HEK293 (cell line): ENCODE results near the gene METTL23.

Experiments used
- CTCF ChIA-PET: fragments of 350-600 bp; formaldehyde crosslinking; extraction: SDS; loops from one replicate; lab custom pipeline; 2021; ENCODE audit warnings: antibody characterized with exemption; lab: Yijun Ruan, JAX
- POLR2A ChIA-PET: fragments of 300-600 bp; formaldehyde crosslinking; extraction: SDS; loops from one replicate; lab custom pipeline; 2020; ENCODE audit warnings: antibody characterized with exemption, inconsistent platforms; lab: Yijun Ruan, JAX
- H3K27ac ChIP-seq: fragments of 200-500 bp; sonication (Bioruptor generic); 2 replicates; pipeline ENCODE4 v1.5.1; 2014; ENCODE audit warnings: low read depth, low read length, control low read depth, inconsistent platforms; ENCODE audit errors: extremely low read depth
- H3K36me3 ChIP-seq, 2 experiments: fragments of 200-500 bp in 1 of 2; sonication (Bioruptor generic) in 1 of 2; 1 replicate in 1 of 2; 2 replicates in 1 of 2; pipeline ENCODE4 v1.5.1; 2014 to 2017; ENCODE audit warnings: inconsistent platforms in 2 of 2, low read length in 2 of 2; ENCODE audit not compliant: control insufficient read depth in 2 of 2, insufficient read depth in 1 of 2
- H3K4me1 ChIP-seq: fragments of 200-500 bp; sonication (Bioruptor generic); 2 replicates; pipeline ENCODE4 v1.5.1; 2014; ENCODE audit warnings: mild to moderate bottlenecking, low read length, inconsistent platforms; ENCODE audit not compliant: control insufficient read depth, insufficient read depth
- H3K4me3 ChIP-seq: 2 replicates; pipeline ENCODE4 v1.5.1; 2011; ENCODE audit warnings: low read depth, mild to moderate bottlenecking, control low read depth, low read length, moderate library complexity
- H3K9me3 ChIP-seq: fragments of 200-500 bp; sonication (Bioruptor generic); 2 replicates; pipeline ENCODE4 v1.5.1; 2014; ENCODE audit warnings: low read depth, low read length, inconsistent platforms; ENCODE audit not compliant: control insufficient read depth, insufficient read depth
- CTCF ChIP-seq: fragments of 450-650 bp; formaldehyde crosslinking; IDR thresholded peaks from 2 replicates; pipeline ENCODE4 v1.5.1; 2016; ENCODE audit warnings: missing biosample characterization, missing genetic modification characterization
- EGR2 ChIP-seq: fragments of 450-650 bp; formaldehyde crosslinking; IDR thresholded peaks from 2 replicates; pipeline ENCODE4 v1.5.1; 2016; ENCODE audit warnings: low read depth, missing biosample characterization, missing genetic modification characterization
- GLIS1 ChIP-seq: fragments of 450-650 bp; formaldehyde crosslinking; IDR thresholded peaks from 2 replicates; pipeline ENCODE4 v1.5.1; 2016; ENCODE audit warnings: missing biosample characterization, missing genetic modification characterization
- PRDM10 ChIP-seq: fragments of 450-650 bp; formaldehyde crosslinking; IDR thresholded peaks from 2 replicates; pipeline ENCODE4 v1.5.1; 2016; ENCODE audit warnings: missing biosample characterization, missing genetic modification characterization
- SCRT1 ChIP-seq: fragments of 450-650 bp; formaldehyde crosslinking; IDR thresholded peaks from 2 replicates; pipeline ENCODE4 v1.5.1; 2016; ENCODE audit warnings: missing biosample characterization, missing genetic modification characterization, borderline replicate concordance
- SP7 ChIP-seq: fragments of 450-650 bp; formaldehyde crosslinking; IDR thresholded peaks from 2 replicates; pipeline ENCODE4 v1.5.1; 2016; ENCODE audit warnings: missing biosample characterization, missing genetic modification characterization
- YY1 ChIP-seq: fragments of 450-650 bp; formaldehyde crosslinking; IDR thresholded peaks from 2 replicates; pipeline ENCODE4 v1.5.1; 2018; ENCODE audit warnings: missing biosample characterization, missing genetic modification characterization
- ZBTB17 ChIP-seq: fragments of 450-650 bp; formaldehyde crosslinking; IDR thresholded peaks from 2 replicates; pipeline ENCODE4 v1.5.1; 2016; ENCODE audit warnings: missing biosample characterization, missing genetic modification characterization
- ZFHX2 ChIP-seq: fragments of 450-650 bp; formaldehyde crosslinking; conservative IDR thresholded peaks from 2 replicates; pipeline ENCODE4 v1.5.1; 2016; ENCODE audit warnings: missing biosample characterization, missing genetic modification characterization
- ZIC2 ChIP-seq: fragments of 450-650 bp; formaldehyde crosslinking; IDR thresholded peaks from 2 replicates; pipeline ENCODE4 v1.5.1; 2016; ENCODE audit warnings: missing biosample characterization, missing genetic modification characterization
- ZNF18 ChIP-seq: fragments of 450-650 bp; formaldehyde crosslinking; IDR thresholded peaks from 2 replicates; pipeline ENCODE4 v1.5.1; 2016; ENCODE audit warnings: missing biosample characterization, missing genetic modification characterization
- ZNF37A ChIP-seq: fragments of 450-650 bp; IDR thresholded peaks from 2 replicates; pipeline ENCODE4 v1.5.1; 2018; ENCODE audit warnings: missing biosample characterization, missing genetic modification characterization
- ZNF654 ChIP-seq: fragments of 450-650 bp; formaldehyde crosslinking; IDR thresholded peaks from 2 replicates; pipeline ENCODE4 v1.5.1; 2016; ENCODE audit warnings: low read depth, missing biosample characterization, missing genetic modification characterization
- ZNF660 ChIP-seq: fragments of 450-650 bp; IDR thresholded peaks from 2 replicates; pipeline ENCODE4 v1.5.1; 2018; ENCODE audit warnings: missing biosample characterization, mild to moderate bottlenecking, missing genetic modification characterization
- ZNF747 ChIP-seq: fragments of 450-650 bp; formaldehyde crosslinking; IDR thresholded peaks from 2 replicates; pipeline ENCODE4 v1.5.1; 2016; ENCODE audit warnings: missing biosample characterization, missing genetic modification characterization
- ZNF792 ChIP-seq: fragments of 450-650 bp; formaldehyde crosslinking; IDR thresholded peaks from 2 replicates; pipeline ENCODE4 v1.5.1; 2016; ENCODE audit warnings: missing biosample characterization, missing genetic modification characterization
- ZSCAN16 ChIP-seq: fragments of 450-650 bp; formaldehyde crosslinking; IDR thresholded peaks from 2 replicates; pipeline ENCODE4 v1.5.1; 2016; ENCODE audit warnings: missing biosample characterization, missing genetic modification characterization
- ZSCAN30 ChIP-seq: fragments of 450-650 bp; IDR thresholded peaks from 2 replicates; pipeline ENCODE4 v1.5.1; 2018; ENCODE audit warnings: missing biosample characterization, mild to moderate bottlenecking, missing genetic modification characterization, moderate library complexity

METTL23 gene

GRCh38 chr17:76681222-76682137, 45.2 kb upstream of the METTL23 start:
- Histone ChIP-seq H3K4me1 (no peaks in the 10 kb centered on the region), H3K4me3 (no peak overlapping the region)
- TF ChIP-seq ZBTB17 (tag by site-specific recombination): peak; percentile 60
- TF ChIP-seq SP7: 0 out of 2 replicates have a peak, but pooled peaks have one; percentile 32
- TF ChIP-seq PRDM10: peak; percentile 66
- peak; percentile 83 for TF ChIP-seq ZIC2 (tag by site-specific recombination)
- peak; percentile 87 for TF ChIP-seq ZNF654 (tag by site-specific recombination)
- TF ChIP-seq EGR2 (tag by site-specific recombination): peak; percentile 65; the same call in 1 of the 2 replicates
- 0 out of 2 replicates have a peak, but pooled peaks have one; percentile 16 for TF ChIP-seq ZNF660
- peak; percentile 67; the same call in 1 of the 2 replicates for TF ChIP-seq ZSCAN30 (tag by site-specific recombination)
- TF ChIP-seq CTCF (tag by site-specific recombination): peak; percentile 88
- no peak for TF ChIP-seq YY1 (tag by site-specific recombination)
- no peak for TF ChIP-seq ZNF37A
- peak; percentile 55; the same call in 1 of the 2 replicates for TF ChIP-seq ZNF18
- peak; percentile 45; the same call in 1 of the 2 replicates for TF ChIP-seq GLIS1
- TF ChIP-seq ZSCAN16 (tag by site-specific recombination): no peak
- peak; percentile 87; the same call in 1 of the 2 replicates for TF ChIP-seq ZNF792
- no peak for TF ChIP-seq ZNF747 (tag by site-specific recombination)
- peak; percentile 52; the same call in 1 of the 2 replicates for TF ChIP-seq ZFHX2
- TF ChIP-seq, all 188 proteins: peak for 13
- ChIA-PET POLR2A (interaction anchor here (0.6 to 2.2 kb wide), 15 partner anchors 9 to 124 kb away, joined by 3 to 15 read pairs (median 5); no protein-coding TSS in a partner anchor), CTCF (interaction anchor here (0.5 to 14.2 kb wide), 58 partner anchors 8 to 1447 kb away, joined by 3 to 175 read pairs (median 5); partner anchors contain the start of genes AANAT, MXRA7 and ST6GALNAC2)
- Histone ChIP-seq H3K9me3 (no peaks in the 10 kb centered on the region), H3K27ac (no peak overlapping the region), H3K36me3 (peaks cover 0 to 47% of the 10 kb centered on the region in 2 experiments; a peak in 2 of 3 replicates)

GRCh38 chr17:76682296-76682695, 44.3 kb upstream of the METTL23 start:
- no peak overlapping the region for H3K4me3 ChIP-seq
- no peaks in the 10 kb centered on the region for H3K4me1 ChIP-seq
- H3K27ac ChIP-seq: no peak overlapping the region
- TF ChIP-seq SCRT1 (tag by site-specific recombination): no peak
- peak; percentile 68 for TF ChIP-seq ZIC2 (tag by site-specific recombination)
- H3K9me3 ChIP-seq: no peaks in the 10 kb centered on the region
- CTCF ChIA-PET: interaction anchor here (0.6 to 14.2 kb wide), 34 partner anchors 8 to 384 kb away, joined by 3 to 175 read pairs (median 7); partner anchors contain the start of genes MXRA7 and ST6GALNAC2
- peaks cover 0 to 50% of the 10 kb centered on the region in 2 experiments; a peak in 1 of 3 replicates for H3K36me3 ChIP-seq
- POLR2A ChIA-PET: interaction anchor here (0.6 to 2.2 kb wide), 11 partner anchors 8 to 125 kb away, joined by 3 to 15 read pairs (median 6); no protein-coding TSS in a partner anchor
